Activated CD8-positive, alpha-beta memory T cell treated with anti-CD3 and anti-CD28 coated beads, Interleukin-2, amount 50 U/mL, for 1 hour (primary cell): ENCODE results near the gene SPRED2.
"Not testable (repeated sequence)": the region's sequence is repeated elsewhere in the genome, so short reads cannot be mapped to it uniquely, and the experiment has no call there.

Experiments
- DNase-seq: peaks from one replicate; pipeline ENCODE4 v3.0.0-alpha.2; 2020; ENCODE audit errors: extremely low read depth

Gene SPRED2

DNA sequence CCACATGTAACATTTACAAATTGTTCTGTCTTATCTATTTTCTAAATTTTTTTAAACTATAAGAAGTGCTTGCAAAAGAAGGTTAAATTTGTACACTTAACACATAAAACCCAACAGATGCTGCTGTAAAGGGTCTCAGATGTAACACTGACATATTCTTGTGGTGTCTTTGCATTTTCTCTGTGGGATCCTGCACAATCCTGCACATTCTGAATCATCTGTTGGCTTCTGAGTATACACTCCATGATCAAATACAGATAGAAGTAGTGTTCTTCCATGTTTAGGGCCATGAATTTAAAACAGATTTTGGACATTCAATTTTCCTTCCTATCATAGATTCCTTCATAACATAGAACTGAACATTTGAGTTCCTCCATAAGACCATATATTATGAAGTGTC, 89.0 kb downstream of the SPRED2 start:
- DNase-seq, result no peak

DNA sequence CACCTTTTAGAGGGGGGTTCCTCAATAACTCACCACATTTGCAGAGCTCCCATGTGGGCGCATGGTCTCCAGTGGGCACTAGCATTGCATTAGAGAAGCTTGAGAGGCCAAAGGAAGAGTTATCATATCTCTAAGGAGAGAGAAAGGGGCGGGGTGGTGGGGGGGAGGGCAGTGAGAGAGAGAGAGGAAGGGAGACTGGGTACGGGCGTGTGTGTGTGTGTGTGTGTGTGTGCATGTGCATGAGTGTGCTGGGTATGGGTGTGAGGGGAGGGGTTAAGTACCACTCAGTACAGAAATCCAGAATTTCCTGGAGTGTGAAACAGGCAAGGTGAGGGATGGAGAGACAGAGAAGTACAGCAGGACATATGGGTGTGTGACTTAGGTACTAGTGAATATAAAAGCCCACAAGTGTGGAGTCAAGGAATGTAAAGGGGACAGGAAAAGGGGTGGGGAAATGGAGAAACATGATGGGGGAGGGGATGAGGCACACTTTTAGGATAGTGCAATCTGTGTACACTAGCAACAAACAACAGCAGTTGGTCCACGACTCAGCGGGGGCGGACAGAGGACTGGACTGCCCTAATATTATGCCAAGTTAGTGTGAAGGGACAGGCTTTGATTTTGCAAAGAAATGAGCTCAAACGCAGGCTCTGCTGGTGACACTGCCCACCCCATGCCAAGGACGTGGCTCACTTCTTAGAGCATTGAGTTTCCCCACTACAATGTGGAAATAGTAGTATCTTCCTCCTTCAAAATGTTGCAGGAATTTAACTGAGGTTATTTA, 91.3 kb downstream of the SPRED2 start:
- DNase-seq, result no peak

DNA sequence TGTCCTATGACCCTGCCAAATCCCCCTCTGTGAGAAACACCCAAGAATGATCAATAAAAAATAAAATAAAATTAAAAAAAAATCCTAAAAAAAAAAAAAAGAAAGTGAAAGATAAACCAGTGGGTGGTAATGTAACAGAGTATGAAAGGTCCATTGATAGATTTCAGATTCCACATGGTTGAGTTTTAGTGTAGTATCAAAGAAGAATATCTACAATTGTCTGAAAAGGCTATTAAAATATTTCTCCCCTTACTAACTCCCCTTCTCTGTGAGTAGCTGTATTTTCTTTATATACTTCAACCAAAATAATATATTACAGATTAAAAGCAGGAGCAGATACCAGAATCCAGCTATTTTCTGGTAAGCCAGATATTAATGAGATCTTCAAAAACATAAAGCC, 92.8 kb downstream of the SPRED2 start:
- no peak for DNase-seq

DNA sequence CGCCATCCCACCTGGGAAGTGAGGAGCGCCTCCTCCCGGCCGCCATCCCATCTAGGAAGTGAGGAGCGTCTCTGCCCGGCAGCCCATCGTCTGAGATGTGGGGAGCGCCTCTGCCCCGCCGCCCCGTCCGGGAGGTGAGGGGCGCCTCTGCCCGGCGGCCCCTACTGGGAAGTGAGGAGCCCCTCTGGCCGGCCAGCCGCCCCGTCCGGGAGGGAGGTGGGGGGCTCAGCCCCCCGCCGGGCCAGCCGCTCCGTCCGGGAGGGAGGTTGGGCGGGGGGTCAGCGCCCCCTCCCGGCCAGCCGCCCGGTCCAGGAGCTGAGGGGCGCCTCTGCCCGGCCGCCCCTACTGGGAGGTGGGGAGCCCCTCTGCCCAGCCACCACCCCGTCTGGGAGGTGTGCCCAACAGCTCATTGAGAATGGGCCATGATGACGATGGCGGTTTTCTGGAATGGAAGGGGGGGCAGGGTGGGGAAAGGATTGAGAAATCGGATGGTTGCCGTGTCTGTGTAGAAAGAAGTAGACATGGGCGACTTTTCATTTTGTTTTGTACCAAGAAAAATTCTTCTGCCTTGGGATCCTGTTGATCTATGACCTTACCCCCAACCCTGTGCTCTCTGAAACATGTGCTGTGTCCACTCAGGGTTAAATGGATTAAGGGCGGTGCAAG, 93.4 kb downstream of the SPRED2 start:
- not testable (repeated sequence) for DNase-seq

DNA sequence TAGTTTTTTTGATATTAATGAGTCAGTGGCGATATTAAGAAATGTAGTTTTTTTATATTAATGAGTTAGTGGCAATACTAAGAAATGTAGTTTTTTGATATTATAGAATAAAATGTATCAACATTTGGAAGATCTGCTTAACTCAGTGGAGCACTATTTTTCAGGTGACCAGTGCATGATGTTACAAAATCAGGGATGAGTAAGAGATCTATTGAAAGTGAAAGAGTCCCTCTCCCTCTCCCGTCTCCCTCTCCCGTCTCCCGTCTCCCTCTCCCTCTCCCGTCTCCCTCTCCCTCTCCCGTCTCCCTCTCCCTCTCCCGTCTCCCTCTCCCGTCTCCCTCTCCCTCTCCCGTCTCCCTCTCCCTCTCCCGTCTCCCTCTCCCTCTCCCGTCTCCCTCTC, 94.5 kb downstream of the SPRED2 start:
- not testable (repeated sequence) for DNase-seq

DNA sequence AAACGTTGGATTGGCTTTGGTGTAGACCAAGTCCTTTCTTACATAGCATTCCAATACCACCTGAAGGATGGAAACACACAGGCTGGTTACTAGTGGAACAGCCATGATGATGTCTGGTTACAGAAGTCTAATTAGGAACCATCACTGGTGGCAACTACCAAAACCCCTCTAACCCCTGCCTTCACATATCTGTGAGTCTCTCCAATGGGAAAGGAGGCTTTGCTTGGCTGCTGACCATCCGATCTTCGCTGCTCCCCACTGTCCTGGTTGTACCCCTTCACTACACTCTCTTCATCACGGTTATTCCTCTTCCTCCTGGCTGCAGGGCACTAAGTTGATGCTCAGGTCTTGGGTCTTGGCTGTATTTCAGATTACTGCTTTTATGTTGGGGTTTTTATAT, 97.7 kb downstream of the SPRED2 start:
- no peak for DNase-seq

DNA sequence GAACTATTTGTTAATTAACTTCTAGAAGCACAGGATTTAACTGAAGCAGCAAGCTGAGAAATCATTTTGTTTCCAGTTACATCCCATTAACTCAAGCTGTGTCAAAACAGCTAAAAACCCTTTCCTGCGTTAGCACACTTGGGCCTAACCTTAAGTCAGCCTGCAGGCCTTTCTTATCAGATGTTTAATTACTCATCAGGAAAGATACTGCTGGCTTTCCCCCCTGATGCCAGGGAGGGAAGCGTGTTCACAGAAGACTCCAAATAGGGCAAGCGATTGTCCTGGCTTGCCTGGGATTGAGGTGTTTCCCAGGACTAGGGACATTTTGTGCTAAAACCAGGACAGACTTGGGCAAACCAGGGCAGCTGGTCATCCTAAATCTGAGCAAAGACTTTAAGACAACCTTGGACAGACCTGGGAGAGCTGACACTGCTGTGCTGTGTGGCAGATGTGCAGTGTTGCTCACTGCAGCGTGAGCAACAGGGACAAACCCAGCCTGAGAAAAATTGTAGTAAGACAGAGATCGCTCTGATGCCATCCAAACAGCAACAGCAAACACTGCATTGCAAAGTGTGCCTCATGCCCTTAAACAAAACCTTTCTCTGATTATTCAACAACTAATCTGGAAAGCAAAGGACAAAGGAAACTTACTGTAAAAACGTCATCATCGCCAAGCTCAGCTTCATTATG, 100.9 kb downstream of the SPRED2 start:
- DNase-seq, result no peak

DNA sequence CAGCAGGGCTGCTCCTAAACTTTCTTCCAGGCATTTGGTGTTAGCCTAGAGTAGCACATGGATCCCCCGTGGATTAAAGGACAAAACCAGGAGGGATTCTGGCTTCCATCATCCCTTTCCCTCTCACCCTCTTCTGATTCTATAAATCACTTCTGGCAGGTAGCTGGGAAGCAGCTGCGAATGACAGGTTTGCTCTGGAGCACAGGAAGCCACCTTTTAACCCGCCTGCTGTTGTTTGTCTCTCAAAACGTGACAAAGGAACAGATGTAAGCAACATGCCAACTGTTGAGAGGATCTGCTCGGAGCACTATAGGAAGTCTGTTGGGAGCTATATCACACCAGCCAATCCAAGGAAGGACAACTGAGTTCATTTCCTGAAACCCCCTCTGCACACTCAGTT, 102.9 kb downstream of the SPRED2 start:
- no peak for DNase-seq

DNA sequence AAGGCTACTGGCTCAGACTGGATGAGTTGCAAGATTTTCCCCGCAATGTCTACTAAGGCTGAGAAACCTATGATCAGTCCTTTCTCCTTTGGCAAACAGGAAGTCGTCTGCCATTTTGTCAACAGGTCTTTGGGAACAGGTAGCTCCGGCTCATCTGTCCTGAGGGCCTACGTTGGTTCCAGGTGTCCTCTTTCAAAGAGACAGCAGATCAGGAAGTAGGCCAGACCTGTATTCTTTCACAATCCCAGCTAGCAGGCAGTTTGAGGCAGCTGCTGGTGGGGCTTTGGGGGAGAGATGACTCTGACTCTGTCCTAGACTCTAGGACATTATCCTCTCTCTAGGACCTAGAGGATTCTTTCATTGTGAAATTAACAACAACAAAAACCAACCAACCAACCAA, 106.1 kb downstream of the SPRED2 start:
- DNase-seq, result no peak

DNA sequence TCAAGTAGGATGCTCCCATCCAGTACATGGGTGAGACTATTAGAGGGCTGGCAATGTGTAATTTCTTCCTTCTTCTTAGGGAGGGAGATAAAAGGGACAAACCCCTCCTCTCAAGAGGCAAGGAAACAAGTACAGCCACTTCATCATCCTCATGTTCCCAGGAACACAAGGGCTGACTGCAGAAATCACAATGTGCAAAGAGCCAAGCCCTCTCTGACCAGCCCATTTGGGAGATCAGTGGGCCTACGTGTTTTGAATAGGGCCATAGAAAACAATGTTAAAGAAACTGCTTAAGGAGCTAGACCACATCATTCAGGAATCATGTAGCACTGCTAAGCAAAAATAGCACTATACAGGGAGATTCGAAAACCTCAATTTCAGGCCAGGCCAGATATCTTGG, 107.3 kb downstream of the SPRED2 start:
- DNase-seq, result no peak

DNA sequence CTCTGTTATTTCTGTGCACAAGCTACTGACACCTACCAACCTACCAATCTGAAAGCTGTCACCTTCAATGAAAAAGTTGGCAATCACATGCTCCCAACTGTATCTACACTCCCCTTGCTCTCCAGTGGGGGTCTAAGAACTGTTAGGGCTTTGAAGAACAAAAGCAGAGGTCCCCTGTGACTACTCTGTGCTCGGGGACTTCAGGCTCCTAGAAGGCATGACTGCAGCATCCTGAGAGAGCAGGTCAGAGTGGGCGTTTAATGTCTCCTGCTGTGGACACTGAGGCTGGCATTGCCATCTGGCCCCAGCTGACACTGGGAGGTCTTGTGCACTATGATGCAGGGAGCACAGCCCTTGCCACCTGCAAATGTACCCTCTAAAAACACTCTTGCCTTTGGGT, 111.5 kb downstream of the SPRED2 start:
- DNase-seq, result no peak

DNA sequence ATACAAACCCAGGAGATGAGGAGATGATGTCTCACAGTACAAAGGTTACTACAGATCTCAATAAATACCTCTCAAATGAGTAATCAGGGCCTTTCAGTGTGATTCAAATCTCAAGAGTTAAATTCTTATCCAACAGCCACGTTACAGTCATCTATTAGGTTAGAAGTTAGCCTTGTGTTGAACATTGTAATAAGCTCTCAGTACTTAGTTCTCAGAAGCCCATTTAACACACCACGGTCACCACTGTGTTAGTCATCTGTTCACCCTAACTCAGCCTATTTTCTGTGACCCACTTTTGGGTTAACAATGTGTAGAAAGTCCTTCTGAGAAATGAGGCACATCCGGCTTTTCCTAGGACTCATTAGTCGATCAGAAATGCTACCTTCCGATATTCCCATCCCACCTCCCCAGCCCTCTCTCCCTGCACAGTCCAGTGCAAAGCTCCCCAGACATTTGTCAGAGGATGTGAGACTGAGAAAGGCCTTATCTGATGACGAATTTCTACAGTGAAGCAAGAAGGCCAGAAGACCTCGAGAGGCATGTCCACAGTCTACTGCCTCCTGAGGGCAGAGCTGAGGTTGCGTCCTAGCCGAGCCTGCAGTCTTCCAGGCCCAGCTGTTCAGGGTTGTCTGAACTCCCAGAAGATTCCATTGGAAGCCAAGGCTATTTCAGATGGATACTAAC, 112.2 kb downstream of the SPRED2 start:
- DNase-seq, result no peak

DNA sequence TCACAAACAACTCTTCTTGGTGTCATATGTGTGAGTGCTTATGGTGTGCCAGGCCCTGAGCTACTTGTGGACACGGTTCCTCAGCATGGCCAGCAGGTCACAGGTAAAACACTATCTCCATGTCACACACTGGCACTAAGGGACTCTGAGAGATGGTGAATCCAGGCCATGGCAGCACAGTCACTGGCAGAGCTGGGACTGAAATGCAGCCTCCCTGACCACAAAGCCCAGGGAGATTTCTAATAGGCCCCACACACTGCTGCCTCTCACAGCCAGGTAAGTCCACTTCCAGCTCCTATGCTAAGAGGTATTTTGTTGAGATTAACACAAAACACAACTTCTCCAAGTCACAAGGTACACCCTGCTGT, 112.7 kb downstream of the SPRED2 start:
- no peak for DNase-seq

DNA sequence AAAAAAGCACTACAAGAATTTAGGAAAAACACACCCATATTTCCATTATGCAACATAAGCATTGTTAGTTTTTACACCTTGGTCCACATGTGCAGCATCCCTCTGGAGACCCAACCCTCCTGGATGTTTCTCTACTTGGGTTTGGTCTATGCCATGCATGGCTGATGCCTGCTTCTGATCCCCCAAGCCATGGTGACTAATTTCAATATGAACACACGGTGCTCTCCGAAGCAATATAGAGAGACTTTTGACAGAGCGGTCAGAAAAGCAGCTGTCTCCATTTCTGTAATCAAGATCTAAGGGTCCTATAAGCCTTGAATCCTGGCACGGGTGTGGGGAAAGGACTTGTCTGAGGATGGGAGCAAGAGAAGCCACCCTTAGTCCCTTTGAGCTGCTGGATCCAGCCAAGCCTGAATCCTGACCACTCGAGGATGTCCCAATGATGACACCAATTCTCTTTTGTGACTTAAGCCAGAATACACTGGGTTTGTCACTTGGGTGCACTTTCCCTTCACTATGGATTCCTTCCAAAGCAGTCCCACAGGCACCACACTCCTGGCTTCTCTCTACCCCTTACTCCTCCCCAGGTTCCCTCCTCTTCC, 113.2 kb downstream of the SPRED2 start:
- no peak for DNase-seq

DNA sequence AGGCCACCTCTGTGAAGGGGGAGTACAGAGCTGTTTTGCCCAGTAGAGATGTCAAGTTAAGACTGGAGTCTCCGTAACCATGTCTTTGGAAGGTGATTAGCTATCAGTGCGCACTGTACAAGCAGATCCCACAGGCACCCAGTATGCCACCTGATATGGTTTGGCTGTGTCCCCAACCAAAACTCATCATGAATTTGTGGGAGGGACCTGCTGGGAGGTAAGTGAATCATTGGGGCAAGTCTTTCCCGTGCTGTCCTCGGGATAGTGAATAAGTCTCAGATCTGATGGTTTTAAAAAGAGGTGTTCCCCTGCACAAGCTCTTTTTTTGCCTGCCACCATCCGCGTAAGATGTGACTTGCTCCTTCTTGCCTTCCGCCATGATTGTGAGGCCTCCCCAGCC, 114.6 kb downstream of the SPRED2 start:
- no peak for DNase-seq

DNA sequence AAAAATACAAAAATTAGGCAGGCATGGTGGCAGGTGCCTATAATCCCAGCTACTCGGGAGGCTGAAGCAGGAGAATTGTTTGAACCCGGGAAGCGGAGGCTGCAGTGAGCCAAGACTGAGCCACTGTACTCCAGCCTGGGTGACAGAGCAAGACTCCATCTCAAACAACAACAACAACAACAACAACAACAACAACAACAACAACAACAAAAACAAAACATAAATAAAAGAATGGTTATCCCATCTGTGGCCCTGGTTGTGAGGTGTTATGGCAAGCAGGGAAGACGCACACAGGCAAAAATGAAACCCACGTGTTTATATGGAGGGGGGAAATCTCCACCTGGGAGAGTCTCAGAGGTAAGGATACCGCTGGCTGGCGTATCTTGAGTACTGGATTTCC, 115.0 kb downstream of the SPRED2 start:
- not testable (repeated sequence) for DNase-seq

DNA sequence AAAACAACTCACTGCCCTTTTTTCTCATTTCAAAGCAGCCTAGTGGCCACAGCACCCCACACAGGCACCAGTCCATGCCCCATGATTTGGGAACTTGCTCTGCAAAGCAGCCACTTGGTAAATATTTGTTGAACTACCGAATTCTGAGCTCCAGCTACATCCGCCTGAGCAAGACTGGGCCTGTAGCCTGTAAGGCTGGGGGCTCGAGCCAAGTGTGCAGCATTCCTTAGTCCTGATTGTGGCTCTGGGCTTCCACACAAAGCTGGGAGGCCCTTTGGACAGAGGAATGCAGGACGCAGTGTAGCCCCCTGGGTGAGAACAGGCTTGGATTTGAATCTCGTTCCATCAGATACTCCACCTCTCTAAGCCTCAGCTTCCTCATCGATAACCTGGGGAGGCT, 116.3 kb downstream of the SPRED2 start:
- DNase-seq, result no peak

DNA sequence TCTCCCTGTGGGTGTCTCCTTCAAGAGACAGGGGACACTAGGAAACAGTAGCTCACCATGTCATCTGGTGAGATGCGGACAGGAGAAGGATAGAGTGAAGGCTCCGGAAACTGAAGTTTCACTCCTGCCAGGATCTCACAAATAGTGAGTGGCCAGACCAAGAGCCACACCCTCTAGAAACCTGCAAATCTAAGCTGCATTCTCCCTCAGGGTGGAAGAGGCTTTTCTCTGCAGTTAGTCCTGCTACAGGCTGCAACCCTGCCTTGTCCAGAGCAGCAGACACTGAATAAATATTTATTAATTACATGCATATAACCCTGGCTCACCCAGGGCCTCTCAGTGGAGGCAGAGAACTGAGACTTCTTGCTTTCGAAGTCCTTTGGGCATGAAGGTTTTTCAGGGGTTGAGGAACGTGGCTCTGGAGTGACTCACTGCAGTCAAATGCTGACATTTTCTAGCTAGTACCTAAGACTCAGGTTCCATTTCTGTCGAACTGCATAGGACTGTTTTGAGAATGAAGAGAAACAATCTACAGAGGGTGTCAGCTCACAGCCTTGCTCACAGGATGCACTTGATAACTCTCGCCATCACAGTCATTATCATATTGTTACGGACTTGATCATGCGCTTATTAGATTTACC, 117.5 kb downstream of the SPRED2 start:
- DNase-seq, result no peak

DNA sequence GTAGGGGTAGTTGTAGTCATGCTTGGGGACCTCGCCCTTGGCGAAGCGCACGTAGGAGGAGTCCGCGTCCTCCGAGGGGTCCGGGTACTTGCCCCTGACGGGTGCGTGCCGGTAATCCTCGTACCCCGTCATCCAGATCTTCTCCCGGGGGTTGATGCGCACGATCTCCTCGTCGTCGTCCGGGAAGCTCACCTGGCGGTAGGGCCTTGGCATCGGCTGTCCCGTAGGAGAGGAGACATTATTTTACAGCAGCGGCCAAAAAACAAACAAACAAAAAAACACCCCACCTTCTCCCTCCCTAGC, 118.5 kb downstream of the SPRED2 start:
- no peak for DNase-seq

DNA sequence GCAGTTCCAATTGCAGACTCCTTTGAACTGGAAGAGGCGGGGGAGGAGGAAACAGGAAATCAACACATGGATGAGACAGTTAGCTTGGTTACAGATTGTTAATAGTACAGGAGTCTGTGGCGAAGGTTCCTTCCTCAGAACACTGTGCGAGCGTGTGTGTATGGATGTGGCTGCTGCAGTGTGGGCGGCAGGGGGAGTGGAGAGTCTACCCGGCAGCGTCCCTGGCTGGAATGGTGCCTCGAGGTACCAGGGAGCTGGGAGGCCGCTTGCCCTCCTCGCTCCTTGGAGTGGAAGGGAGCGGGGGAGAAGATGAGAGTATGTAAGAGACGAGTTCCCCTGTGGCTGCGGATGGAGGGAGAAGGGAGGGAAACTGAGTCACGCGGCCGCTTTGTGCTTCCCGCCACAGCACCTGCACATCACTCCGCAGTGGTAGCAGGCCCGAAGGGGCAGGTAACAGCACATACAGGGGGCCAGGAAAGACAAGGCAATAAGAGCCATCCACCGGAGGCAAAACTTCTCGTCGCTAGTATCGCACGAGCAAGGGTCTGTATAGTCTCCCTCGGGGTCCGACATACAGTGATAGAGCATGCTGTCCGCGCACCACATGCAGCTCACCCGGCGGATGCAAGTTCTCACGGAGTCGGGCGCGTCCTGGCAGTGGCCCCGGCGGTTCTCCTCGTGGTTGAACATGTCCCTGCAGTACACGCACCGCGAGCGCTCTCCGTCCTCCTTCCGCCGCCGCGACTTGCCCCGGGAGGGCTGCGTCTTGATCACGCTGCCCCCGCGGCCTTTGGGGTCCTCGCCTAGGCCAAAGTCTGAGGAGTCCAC, 119.1 kb downstream of the SPRED2 start:
- DNase-seq, result no peak

DNA sequence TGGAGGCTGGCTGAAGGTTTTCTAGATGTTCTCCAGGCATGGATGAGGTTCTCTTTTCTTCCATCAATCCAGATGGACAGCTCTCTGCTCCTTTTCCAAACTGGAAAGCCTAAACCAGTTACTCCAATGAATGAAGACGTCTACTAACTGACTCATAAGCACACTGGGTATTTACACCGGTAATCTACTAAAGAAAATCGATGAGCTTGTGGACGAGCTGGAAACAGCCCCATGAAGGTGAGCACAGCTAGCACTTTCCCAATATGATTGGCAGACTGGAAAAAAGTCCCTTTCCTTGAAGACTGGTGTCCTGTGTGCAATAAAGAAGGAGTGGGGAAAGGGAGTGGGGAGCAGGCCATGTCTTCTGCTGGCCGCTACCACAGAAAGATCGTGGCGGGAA, 120.8 kb downstream of the SPRED2 start:
- no peak for DNase-seq
